HL-60 (cell line): ENCODE data around the gene SPCS2.

Experiments used
- DNase-seq, 2 experiments: peaks; one replicate each; pipeline ENCODE4 v3.0.0-alpha.2; 2010 to 2020; ENCODE audit warnings: low read depth in 1 of 2, low spot score in 1 of 2
- H3K27ac ChIP-seq: fragments of 250-450 bp; sonication (Bioruptor Pico); replicated peaks from 2 replicates; pipeline ENCODE4 v1.5.1; 2020; ENCODE audit warnings: mild to moderate bottlenecking, moderate library complexity
- H3K27me3 ChIP-seq: fragments of 250-450 bp; sonication (Bioruptor Pico); 2 replicates; pipeline ENCODE4 v1.5.1; 2021; ENCODE audit warnings: mild to moderate bottlenecking, moderate library complexity; ENCODE audit not compliant: insufficient read depth, poor library complexity, severe bottlenecking
- H3K4me3 ChIP-seq: replicated peaks from 2 replicates; pipeline ENCODE4 v1.5.1; 2011; ENCODE audit warnings: mild to moderate bottlenecking, control low read depth, low read length; ENCODE audit not compliant: insufficient read depth
- CTCF ChIP-seq: IDR thresholded peaks from one replicate; pipeline ENCODE4 v1.5.1; 2011; ENCODE audit warnings: low read length, control low read depth, inconsistent platforms; ENCODE audit not compliant: insufficient read depth
- GABPA ChIP-seq: IDR thresholded peaks from 2 replicates; pipeline ENCODE4 v1.6.1; 2012; ENCODE audit warnings: low read depth
- POLR2AphosphoS5 ChIP-seq: IDR thresholded peaks from 2 replicates; pipeline ENCODE4 v1.6.1; 2012; ENCODE audit warnings: low read depth
- REST ChIP-seq: IDR thresholded peaks from 2 replicates; pipeline ENCODE4 v1.6.1; 2012; ENCODE audit warnings: low read depth; ENCODE audit not compliant: insufficient replicate concordance
- SPI1 ChIP-seq: IDR thresholded peaks from 2 replicates; pipeline ENCODE4 v1.6.1; 2012; ENCODE audit warnings: low read depth, mild to moderate bottlenecking, borderline replicate concordance

Gene SPCS2

DNA sequence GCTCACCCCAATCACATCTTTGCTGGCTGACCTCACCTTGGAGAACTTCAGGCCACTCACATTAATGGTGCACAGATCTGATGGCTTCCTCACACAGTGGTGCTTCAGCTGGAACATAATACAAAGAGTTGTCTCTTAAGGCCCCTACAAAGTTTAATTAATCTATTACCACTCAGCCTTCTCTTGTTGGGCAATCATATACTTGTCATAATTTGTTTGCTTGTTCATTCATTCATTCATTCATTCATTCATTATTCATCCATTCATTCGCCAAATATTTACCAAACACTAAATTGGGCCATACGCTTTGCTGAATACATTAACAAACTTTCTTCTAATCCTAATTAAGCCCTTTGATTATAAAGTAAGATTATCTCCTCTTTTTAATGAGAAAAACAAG, 15.3 kb upstream of the SPCS2 start:
- no peaks in the 10 kb centered on the region for H3K27me3 ChIP-seq
- DNase-seq: no peak
- TF ChIP-seq SPI1 (no peak), GABPA (no peak), POLR2AphosphoS5 (no peak), CTCF (no peak), REST (no peak)
- H3K4me3 ChIP-seq: no peak overlapping the region
- no peak overlapping the region for H3K27ac ChIP-seq

GRCh38 chr11:74935285-74935684, 13.8 kb upstream of the SPCS2 start:
- Histone ChIP-seq H3K4me3 (no peak overlapping the region), H3K27ac (no peak overlapping the region), H3K27me3 (no peaks in the 10 kb centered on the region)
- TF ChIP-seq SPI1 (no peak), CTCF (no peak), REST (no peak), GABPA (no peak), POLR2AphosphoS5 (no peak)
- DNase-seq: no peak

DNA sequence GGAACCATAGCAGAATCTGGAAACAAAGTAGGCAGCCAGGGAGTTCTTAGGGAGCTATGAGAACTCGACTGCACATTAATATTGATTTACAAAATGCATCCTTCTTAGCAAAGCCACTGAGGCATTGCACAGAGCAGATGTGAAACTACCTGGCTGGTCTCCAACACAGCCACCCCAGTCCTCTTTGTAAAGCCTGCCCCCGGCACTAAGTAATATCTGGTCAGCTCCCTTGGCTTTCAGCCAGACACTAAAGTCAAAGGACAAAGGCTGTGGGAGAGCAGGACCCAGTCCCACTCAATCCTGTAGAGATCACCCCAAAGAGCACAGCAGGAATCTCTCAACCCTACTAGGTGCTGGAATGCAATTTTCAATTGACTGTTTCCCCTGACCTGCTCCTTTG, 13.0 kb upstream of the SPCS2 start:
- Histone ChIP-seq H3K27ac (no peak overlapping the region), H3K4me3 (no peak overlapping the region), H3K27me3 (no peaks in the 10 kb centered on the region)
- no peak for TF ChIP-seq REST
- no peak for TF ChIP-seq CTCF
- TF ChIP-seq GABPA: no peak
- no peak for TF ChIP-seq SPI1
- DNase-seq: no peak
